ENCODE measurements around the gene ALG12.

Gene ALG12

GRCh38 chr22:49917974-49918910 is at the start of gene ALG12, which contains the start of gene CRELD2:
Gene ALG12 (minus strand): TSS chr22:49918438. CDS start chr22:49913765, 4,673 bp downstream.
Gene CRELD2 (plus strand): TSS chr22:49918634. CDS start chr22:49918770, 136 bp downstream.
- in situ Hi-C loops (cut with HindIII; ENCODE audit: low pct_ligation_motif_present, low sequenced_read_pairs): no loop called here
- peak within 1 kb of the TSS; percentile 76 for H3K27ac ChIP-seq
- peaks cover 6% of the 10 kb centered on the region for H3K36me3 ChIP-seq (replicated peaks)
- no peak for TF ChIP-seq CTCF (IDR thresholded peaks at IDR 0.05; ENCODE audit: low read depth, low read length, missing control alignments)
- H3K4me3 ChIP-seq (ENCODE audit: low read depth, low read length): peak within 1 kb of the TSS; percentile 81
- peak; percentile 96 for DNase-seq
- H3K27me3 ChIP-seq (replicated peaks): no peaks in the 10 kb centered on the region

- no peak for DNase-seq
- in situ Hi-C loops (cut with HindIII; ENCODE audit: low pct_ligation_motif_present, low sequenced_read_pairs): no loop called here
- no peak for TF ChIP-seq CTCF (IDR thresholded peaks at IDR 0.05; ENCODE audit: low read depth, low read length, missing control alignments)
- Histone ChIP-seq H3K27ac (no peak overlapping the region), H3K4me3 (ENCODE audit: low read depth, low read length) (no peak overlapping the region), H3K27me3 (replicated peaks) (no peaks in the 10 kb centered on the region), H3K36me3 (replicated peaks) (peaks cover 13% of the 10 kb centered on the region)
Measured at GRCh38 chr22:49967706-49968208, 49.5 kb upstream of the ALG12 start.

- no peak for DNase-seq
- Histone ChIP-seq H3K27me3 (replicated peaks) (no peaks in the 10 kb centered on the region), H3K36me3 (replicated peaks) (peaks cover 16% of the 10 kb centered on the region), H3K4me3 (ENCODE audit: low read depth, low read length) (no peak overlapping the region), H3K27ac (no peak overlapping the region)
- TF ChIP-seq CTCF (IDR thresholded peaks at IDR 0.05; ENCODE audit: low read depth, low read length, missing control alignments): no peak
- in situ Hi-C loops (cut with HindIII; ENCODE audit: low pct_ligation_motif_present, low sequenced_read_pairs): no loop called here
Measured at GRCh38 chr22:49966774-49967705, 48.8 kb upstream of the ALG12 start.

- no peak for DNase-seq
- no peak for TF ChIP-seq CTCF (IDR thresholded peaks at IDR 0.05; ENCODE audit: low read depth, low read length, missing control alignments)
- H3K27me3 ChIP-seq (replicated peaks): no peaks in the 10 kb centered on the region
- in situ Hi-C loops (cut with HindIII; ENCODE audit: low pct_ligation_motif_present, low sequenced_read_pairs): no loop called here
- H3K36me3 ChIP-seq (replicated peaks): peaks cover 20% of the 10 kb centered on the region
- H3K27ac ChIP-seq: no peak overlapping the region
- no peak overlapping the region for H3K4me3 ChIP-seq (ENCODE audit: low read depth, low read length)
Measured at GRCh38 chr22:49966041-49966773, 48.0 kb upstream of the ALG12 start.
